C1 segment of cervical spinal cord (tissue), 14 donors: Measurements from ENCODE around the gene ZNF485.

Experiments
- DNase-seq, 14 donors: peaks; one replicate each; lab custom pipeline; 2025; lab: John Stamatoyannopoulos, UW

ZNF485 gene

DNA sequence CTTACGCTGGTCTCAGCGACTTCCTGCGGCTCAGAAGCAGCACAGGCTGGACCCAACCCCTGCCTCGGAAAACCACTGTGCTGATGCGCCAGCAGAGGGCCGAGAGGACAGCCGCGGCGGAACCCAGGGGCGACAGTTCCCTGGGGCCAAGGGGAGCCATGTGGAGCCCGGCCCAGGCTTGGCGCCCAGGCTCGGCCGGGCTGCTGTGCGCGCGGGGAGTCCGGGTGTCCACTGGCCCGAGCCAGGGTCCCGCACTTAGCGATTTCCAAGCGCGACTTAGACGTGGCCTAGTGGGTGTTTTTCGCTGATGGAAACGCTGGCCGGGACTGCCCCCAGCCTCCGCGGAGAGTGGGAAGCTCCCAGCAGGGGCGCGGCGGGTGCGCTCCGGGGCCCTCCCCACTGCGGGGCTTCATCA is 61.1 kb downstream of the ZNF485 start:
- DNase-seq, result peak in 3 of 14 donors; percentile 7 to 24 (median 18)
